Measurements from ENCODE around the gene TIGD2.

The TIGD2 gene

GRCh38 chr4:89114100-89114499 is 2.8 kb downstream of the TIGD2 start:
- no peak for TF ChIP-seq CTCF (IDR thresholded peaks at IDR 0.05; ENCODE audit: insufficient read depth, low read length)
- TF ChIP-seq GABPA (IDR thresholded peaks at IDR 0.05; ENCODE audit: low read depth), result no peak
- TF ChIP-seq REST (IDR thresholded peaks at IDR 0.05; ENCODE audit: insufficient replicate concordance, low read depth), result no peak
- TF ChIP-seq POLR2AphosphoS5 (IDR thresholded peaks at IDR 0.05; ENCODE audit: low read depth), result no peak
- no peak for TF ChIP-seq SPI1 (IDR thresholded peaks at IDR 0.05; ENCODE audit: borderline replicate concordance, low read depth)
- DNase-seq (ENCODE audit: low read depth in 1 of 2, low spot score in 1 of 2), result no peak
- peaks cover 16% of the 10 kb centered on the region for H3K27me3 ChIP-seq (ENCODE audit: insufficient read depth, poor library complexity, severe bottlenecking)
- no peak overlapping the region for H3K4me3 ChIP-seq (replicated peaks; ENCODE audit: insufficient read depth, low read length)
- no peak overlapping the region for H3K27ac ChIP-seq (replicated peaks)

GRCh38 chr4:89117115-89117514 is 5.8 kb downstream of the TIGD2 start:
- DNase-seq (ENCODE audit: low read depth in 1 of 2, low spot score in 1 of 2), result no peak
- TF ChIP-seq CTCF (IDR thresholded peaks at IDR 0.05; ENCODE audit: insufficient read depth, low read length) (no peak), POLR2AphosphoS5 (IDR thresholded peaks at IDR 0.05; ENCODE audit: low read depth) (no peak), GABPA (IDR thresholded peaks at IDR 0.05; ENCODE audit: low read depth) (no peak), REST (IDR thresholded peaks at IDR 0.05; ENCODE audit: insufficient replicate concordance, low read depth) (no peak), SPI1 (IDR thresholded peaks at IDR 0.05; ENCODE audit: borderline replicate concordance, low read depth) (no peak)
- no peak overlapping the region for H3K27ac ChIP-seq (replicated peaks)

DNA sequence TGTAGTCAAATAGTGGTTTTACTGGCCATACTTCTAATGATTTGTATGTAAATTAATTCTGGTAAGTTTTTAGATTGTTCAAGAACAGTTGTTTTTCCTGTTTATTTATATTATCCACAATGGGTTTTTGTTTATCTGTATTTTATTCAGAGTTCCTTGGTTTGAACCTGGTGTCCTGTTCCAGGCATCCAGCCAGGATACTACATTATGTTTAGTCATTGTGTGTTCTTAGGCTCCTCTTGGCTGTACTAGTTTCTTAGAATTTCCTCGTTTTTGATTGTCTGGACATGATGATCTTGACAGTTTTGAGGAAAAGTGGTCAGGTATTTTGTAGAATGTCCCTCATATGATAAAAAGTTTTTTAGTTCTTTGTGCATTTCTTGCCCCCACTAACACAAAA is 7.8 kb downstream of the TIGD2 start:
- no peak overlapping the region for H3K27ac ChIP-seq (replicated peaks)

More at GRCh38 chr4:89117115-89117514, 5.8 kb downstream of the TIGD2 start:
- Histone ChIP-seq H3K4me3 (replicated peaks; ENCODE audit: insufficient read depth, low read length) (no peak overlapping the region), H3K27me3 (ENCODE audit: insufficient read depth, poor library complexity, severe bottlenecking) (no peaks in the 10 kb centered on the region)

More for the DNA sequence above, 7.8 kb downstream of the TIGD2 start:
- no peaks in the 10 kb centered on the region for H3K27me3 ChIP-seq (ENCODE audit: insufficient read depth, poor library complexity, severe bottlenecking)
- H3K4me3 ChIP-seq (replicated peaks; ENCODE audit: insufficient read depth, low read length), result no peak overlapping the region
- DNase-seq (ENCODE audit: low read depth in 1 of 2, low spot score in 1 of 2), result no peak
- TF ChIP-seq CTCF (IDR thresholded peaks at IDR 0.05; ENCODE audit: insufficient read depth, low read length), result no peak
- TF ChIP-seq POLR2AphosphoS5 (IDR thresholded peaks at IDR 0.05; ENCODE audit: low read depth), result no peak
- no peak for TF ChIP-seq REST (IDR thresholded peaks at IDR 0.05; ENCODE audit: insufficient replicate concordance, low read depth)
- TF ChIP-seq SPI1 (IDR thresholded peaks at IDR 0.05; ENCODE audit: borderline replicate concordance, low read depth), result no peak
- TF ChIP-seq GABPA (IDR thresholded peaks at IDR 0.05; ENCODE audit: low read depth), result no peak

Measured in HL-60 (cell line).